ENCODE measurements around the gene GPR108. TPM values are rescaled to one million over a fixed set of nuclear protein-coding genes. Genes with fewer than 3 reads are reported as not detected.

The GPR108 gene
- total RNA-seq, 1 donor from 2014 or later: 38.3 TPM

GRCh38 chr19:6740589-6741343 is 3.4 kb upstream of the GPR108 start:
- H3K27ac Mint-ChIP-seq: no peak overlapping the region
- DNase-seq (ENCODE audit: low spot score): peak; percentile 89
- H3K36me3 Mint-ChIP-seq: peaks cover 10% of the 10 kb centered on the region
- no peak overlapping the region for H3K9ac ChIP-seq
- peaks cover 6% of the 10 kb centered on the region for H3K27me3 Mint-ChIP-seq (ENCODE audit: insufficient read depth, low read depth)
- H3F3A ChIP-seq (ENCODE audit: low read depth): peaks cover 68% of the 10 kb centered on the region
- peak overlapping the region; percentile 89 for H3K4me3 Mint-ChIP-seq
- H2AFZ ChIP-seq (replicated peaks): peak overlapping the region; percentile 4
- H3K4me1 Mint-ChIP-seq: peaks cover 61% of the 10 kb centered on the region
- peak overlapping the region; percentile 81 for H3K4me2 ChIP-seq
- H3K27ac ChIP-seq: no peak overlapping the region
- no peaks in the 10 kb centered on the region for H3K9me3 Mint-ChIP-seq
- H3K9me3 ChIP-seq (ENCODE audit: low read depth): no peaks in the 10 kb centered on the region
- H3K4me3 ChIP-seq: peak overlapping the region; percentile 80
- peak; percentile 40 for TF ChIP-seq EZH2 (IDR thresholded peaks at IDR 0.05)
- TF ChIP-seq, protein P1, sequence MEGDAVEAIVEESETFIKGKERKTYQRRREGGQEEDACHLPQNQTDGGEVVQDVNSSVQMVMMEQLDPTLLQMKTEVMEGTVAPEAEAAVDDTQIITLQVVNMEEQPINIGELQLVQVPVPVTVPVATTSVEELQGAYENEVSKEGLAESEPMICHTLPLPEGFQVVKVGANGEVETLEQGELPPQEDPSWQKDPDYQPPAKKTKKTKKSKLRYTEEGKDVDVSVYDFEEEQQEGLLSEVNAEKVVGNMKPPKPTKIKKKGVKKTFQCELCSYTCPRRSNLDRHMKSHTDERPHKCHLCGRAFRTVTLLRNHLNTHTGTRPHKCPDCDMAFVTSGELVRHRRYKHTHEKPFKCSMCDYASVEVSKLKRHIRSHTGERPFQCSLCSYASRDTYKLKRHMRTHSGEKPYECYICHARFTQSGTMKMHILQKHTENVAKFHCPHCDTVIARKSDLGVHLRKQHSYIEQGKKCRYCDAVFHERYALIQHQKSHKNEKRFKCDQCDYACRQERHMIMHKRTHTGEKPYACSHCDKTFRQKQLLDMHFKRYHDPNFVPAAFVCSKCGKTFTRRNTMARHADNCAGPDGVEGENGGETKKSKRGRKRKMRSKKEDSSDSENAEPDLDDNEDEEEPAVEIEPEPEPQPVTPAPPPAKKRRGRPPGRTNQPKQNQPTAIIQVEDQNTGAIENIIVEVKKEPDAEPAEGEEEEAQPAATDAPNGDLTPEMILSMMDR (IDR thresholded peaks at IDR 0.05): no peak
- peaks cover 53% of the 10 kb centered on the region for H3K4me1 ChIP-seq
- H3K36me3 ChIP-seq: no peaks in the 10 kb centered on the region
- no peaks in the 10 kb centered on the region for H3K27me3 ChIP-seq
- peaks cover 32% of the 10 kb centered on the region for H3K79me2 ChIP-seq (ENCODE audit: low read depth)
- H4K20me1 ChIP-seq (ENCODE audit: low read depth): no peaks in the 10 kb centered on the region

- H3K27ac Mint-ChIP-seq: no peak overlapping the region
- Histone ChIP-seq H3K4me1 (peaks cover 53% of the 10 kb centered on the region), H3K9ac (no peak overlapping the region), H3K4me3 (peak overlapping the region; percentile 80), H4K20me1 (ENCODE audit: low read depth) (no peaks in the 10 kb centered on the region), H3K27ac (no peak overlapping the region), H3K27me3 (no peaks in the 10 kb centered on the region), H3F3A (ENCODE audit: low read depth) (peaks cover 68% of the 10 kb centered on the region), H2AFZ (replicated peaks) (peak overlapping the region; percentile 13), H3K36me3 (no peaks in the 10 kb centered on the region), H3K9me3 (ENCODE audit: low read depth) (no peaks in the 10 kb centered on the region), H3K79me2 (ENCODE audit: low read depth) (peaks cover 33% of the 10 kb centered on the region), H3K4me2 (peak overlapping the region; percentile 81)
- peaks cover 6% of the 10 kb centered on the region for H3K27me3 Mint-ChIP-seq (ENCODE audit: insufficient read depth, low read depth)
- H3K4me1 Mint-ChIP-seq: peaks cover 58% of the 10 kb centered on the region
- H3K36me3 Mint-ChIP-seq: peaks cover 4% of the 10 kb centered on the region
- H3K9me3 Mint-ChIP-seq: no peaks in the 10 kb centered on the region
- H3K4me3 Mint-ChIP-seq: peak overlapping the region; percentile 89
- TF ChIP-seq EZH2 (IDR thresholded peaks at IDR 0.05) (no peak), EZH2phosphoT487 (IDR thresholded peaks at IDR 0.05) (no peak)
- TF ChIP-seq, protein P1 (IDR thresholded peaks at IDR 0.05): no peak
- DNase-seq (ENCODE audit: low spot score): peak; percentile 74
These were observed 2.7 kb upstream of the GPR108 start for GRCh38 chr19:6739883-6740588.

DNA sequence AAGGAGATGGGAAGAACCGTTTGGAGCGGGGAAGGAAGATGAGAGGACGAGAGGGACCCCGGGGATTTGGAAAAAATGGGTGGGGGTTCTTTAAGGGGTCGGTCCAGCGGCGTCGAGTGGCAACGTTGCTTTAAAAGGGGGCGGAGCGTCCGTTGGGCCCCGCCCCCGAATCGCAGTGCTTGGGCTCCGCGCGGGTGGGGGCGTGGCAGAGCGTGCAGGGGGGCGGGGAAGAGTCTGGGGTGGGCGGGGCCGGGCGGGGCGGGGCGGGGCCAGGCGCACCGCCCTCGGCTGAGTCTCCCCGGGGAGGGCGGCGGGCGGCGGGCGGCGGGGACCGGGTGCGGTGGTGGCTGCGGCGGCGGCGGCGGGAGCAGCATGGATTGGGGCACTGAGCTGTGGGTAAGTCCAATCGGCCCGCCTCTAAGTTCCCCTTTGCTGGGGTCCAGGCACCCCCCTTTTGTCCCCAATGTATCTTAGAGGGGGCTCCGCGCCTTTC is 2.1 kb upstream of the GPR108 start, which contains the start of gene TRIP10:
TSS of gene TRIP10 (plus strand) at position 291 of the 493 bp plus-strand sequence. CDS start at position 373, 82 bp downstream.
- peak; percentile 94 for DNase-seq (ENCODE audit: low spot score)
- peaks cover 6% of the 10 kb centered on the region for H3K27me3 Mint-ChIP-seq (ENCODE audit: insufficient read depth, low read depth)
- H3K4me1 Mint-ChIP-seq: peaks cover 56% of the 10 kb centered on the region
- no peaks in the 10 kb centered on the region for H3K9me3 Mint-ChIP-seq
- H3K79me2 ChIP-seq (ENCODE audit: low read depth): peaks cover 33% of the 10 kb centered on the region
- no peaks in the 10 kb centered on the region for H3K36me3 ChIP-seq
- no peaks in the 10 kb centered on the region for H3K27me3 ChIP-seq
- TF ChIP-seq, protein P1 (IDR thresholded peaks at IDR 0.05): no peak
- TF ChIP-seq EZH2 (IDR thresholded peaks at IDR 0.05) (no peak), EZH2phosphoT487 (IDR thresholded peaks at IDR 0.05) (no peak)
- H3F3A ChIP-seq (ENCODE audit: low read depth): peaks cover 64% of the 10 kb centered on the region
- no peak within 1 kb of the TSS for H3K9ac ChIP-seq
- peak within 1 kb of the TSS; percentile 97 for H3K4me3 Mint-ChIP-seq
- peak within 1 kb of the TSS; percentile 25 for H3K27ac Mint-ChIP-seq
- no peak within 1 kb of the TSS for H3K27ac ChIP-seq
- H4K20me1 ChIP-seq (ENCODE audit: low read depth): no peaks in the 10 kb centered on the region
- H3K9me3 ChIP-seq (ENCODE audit: low read depth): no peaks in the 10 kb centered on the region
- H3K4me1 ChIP-seq: peaks cover 47% of the 10 kb centered on the region
- peak within 1 kb of the TSS; percentile 80 for H3K4me3 ChIP-seq
- peak within 1 kb of the TSS; percentile 81 for H3K4me2 ChIP-seq
- peak within 1 kb of the TSS; percentile 13 for H2AFZ ChIP-seq (replicated peaks)
- peaks cover 4% of the 10 kb centered on the region for H3K36me3 Mint-ChIP-seq
